Measurements from ENCODE around the gene DNAL4. TPM values are rescaled to one million over a fixed set of nuclear protein-coding genes. Genes with fewer than 3 reads are reported as not detected.

Gene DNAL4
- total and polyA plus RNA-seq, 10 of the 15 experiments (the other 5 are each of a cell fraction or from before 2014, with no cell fraction given), result 0.35 to 8.5 (median 6.3) TPM; not detected in 1

DNA sequence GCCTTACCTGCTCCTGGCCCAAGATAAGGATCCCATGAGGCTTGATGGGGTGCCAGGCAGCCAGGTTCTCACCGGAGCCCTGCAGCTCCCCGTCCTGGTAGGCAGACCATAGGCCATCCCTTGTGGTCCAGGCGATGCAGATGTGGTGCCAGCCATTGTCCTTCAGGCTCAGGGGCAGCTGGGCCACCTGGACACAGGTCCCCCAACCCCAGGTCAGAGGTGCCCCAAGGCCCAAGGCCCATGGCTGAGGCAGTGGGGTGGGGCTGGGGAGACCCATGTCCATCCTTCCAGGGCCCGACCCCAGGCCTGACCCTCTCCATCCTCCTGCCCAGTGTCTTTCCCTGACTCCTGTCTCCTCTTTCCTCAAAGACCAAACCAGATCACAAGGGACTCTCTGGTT is 29.1 kb upstream of the DNAL4 start:
- Histone ChIP-seq H3K79me2 (ENCODE audit: control insufficient read depth, insufficient read depth, low read length) (no peaks in the 10 kb centered on the region), H3K9ac (ENCODE audit: control insufficient read depth, insufficient read depth, low read length) (no peak overlapping the region), H4K20me1 (ENCODE audit: control insufficient read depth, insufficient read depth) (no peaks in the 10 kb centered on the region), H3K4me1 (ENCODE audit: control insufficient read depth, insufficient read depth, low read length) (no peaks in the 10 kb centered on the region), H3K36me3 (ENCODE audit: control insufficient read depth in 2 of 2, insufficient read depth in 2 of 2, low read length in 1 of 2) (no peaks in the 10 kb centered on the region), H3K27ac (ENCODE audit: control insufficient read depth, insufficient read depth) (no peak overlapping the region), H3K4me2 (ENCODE audit: control insufficient read depth, insufficient read depth) (no peak overlapping the region), H3K9me3 (replicated peaks; ENCODE audit: control insufficient read depth, insufficient read depth, low read length) (no peaks in the 10 kb centered on the region), H2AFZ (ENCODE audit: control insufficient read depth, low read depth, low read length) (no peak overlapping the region), H3K4me3 (no peak overlapping the region), H3K27me3 (replicated peaks in 1 of 2; ENCODE audit: control insufficient read depth in 2 of 2, insufficient read depth in 2 of 2, low read length in 1 of 2) (peaks cover 0 to 2% of the 10 kb centered on the region in 2 experiments; a peak in 3 of 4 replicates)
- intact Hi-C loops (cut with micrococcal nuclease; ENCODE audit: unreplicated experiment) (no loop called here), in situ Hi-C loops (cut with MboI) (no loop called here)
- WGBS (ENCODE audit: insufficient coverage, insufficient replicate concordance, low lambda C conversion rate, missing lambda C conversion rate), result 21% methylated on average over 4 of the region's 4 CpGs
- POLR2A ChIA-PET, result no interaction called here
- RAD21 ChIA-PET (ENCODE audit: unreplicated experiment), result no interaction called here
- CTCF ChIA-PET, result interaction anchor here (0.7 kb wide), 1 partner anchor 706 kb away, joined by 3 read pairs; no protein-coding TSS in a partner anchor
- ATAC-seq, result no peak
- no peak for DNase-seq (ENCODE audit: low read depth, low spot score)
- no TSS peak for BruUV-seq (replicated peaks)
- FAIRE-seq, result no peak
- SMC1A ChIA-PET (ENCODE audit: uncharacterized antibody, unreplicated experiment), result no interaction called here
- TF ChIP-seq, protein P1, sequence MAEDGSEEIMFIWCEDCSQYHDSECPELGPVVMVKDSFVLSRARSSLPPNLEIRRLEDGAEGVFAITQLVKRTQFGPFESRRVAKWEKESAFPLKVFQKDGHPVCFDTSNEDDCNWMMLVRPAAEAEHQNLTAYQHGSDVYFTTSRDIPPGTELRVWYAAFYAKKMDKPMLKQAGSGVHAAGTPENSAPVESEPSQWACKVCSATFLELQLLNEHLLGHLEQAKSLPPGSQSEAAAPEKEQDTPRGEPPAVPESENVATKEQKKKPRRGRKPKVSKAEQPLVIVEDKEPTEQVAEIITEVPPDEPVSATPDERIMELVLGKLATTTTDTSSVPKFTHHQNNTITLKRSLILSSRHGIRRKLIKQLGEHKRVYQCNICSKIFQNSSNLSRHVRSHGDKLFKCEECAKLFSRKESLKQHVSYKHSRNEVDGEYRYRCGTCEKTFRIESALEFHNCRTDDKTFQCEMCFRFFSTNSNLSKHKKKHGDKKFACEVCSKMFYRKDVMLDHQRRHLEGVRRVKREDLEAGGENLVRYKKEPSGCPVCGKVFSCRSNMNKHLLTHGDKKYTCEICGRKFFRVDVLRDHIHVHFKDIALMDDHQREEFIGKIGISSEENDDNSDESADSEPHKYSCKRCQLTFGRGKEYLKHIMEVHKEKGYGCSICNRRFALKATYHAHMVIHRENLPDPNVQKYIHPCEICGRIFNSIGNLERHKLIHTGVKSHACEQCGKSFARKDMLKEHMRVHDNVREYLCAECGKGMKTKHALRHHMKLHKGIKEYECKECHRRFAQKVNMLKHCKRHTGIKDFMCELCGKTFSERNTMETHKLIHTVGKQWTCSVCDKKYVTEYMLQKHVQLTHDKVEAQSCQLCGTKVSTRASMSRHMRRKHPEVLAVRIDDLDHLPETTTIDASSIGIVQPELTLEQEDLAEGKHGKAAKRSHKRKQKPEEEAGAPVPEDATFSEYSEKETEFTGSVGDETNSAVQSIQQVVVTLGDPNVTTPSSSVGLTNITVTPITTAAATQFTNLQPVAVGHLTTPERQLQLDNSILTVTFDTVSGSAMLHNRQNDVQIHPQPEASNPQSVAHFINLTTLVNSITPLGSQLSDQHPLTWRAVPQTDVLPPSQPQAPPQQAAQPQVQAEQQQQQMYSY (CRISPR knock-in tag; IDR thresholded peaks at IDR 0.05), result no peak
- TF ChIP-seq MYC (IDR thresholded peaks at IDR 0.05; ENCODE audit: insufficient read depth, insufficient read length, insufficient replicate concordance, low read length, severe bottlenecking) (no peak), SREBF2 (IDR thresholded peaks at IDR 0.05; ENCODE audit: low read length) (no peak), TARDBP (IDR thresholded peaks at IDR 0.05; ENCODE audit: borderline replicate concordance) (no peak), CBX5 (IDR thresholded peaks at IDR 0.05; ENCODE audit: low read depth) (no peak)
- TF ChIP-seq, protein P2, sequence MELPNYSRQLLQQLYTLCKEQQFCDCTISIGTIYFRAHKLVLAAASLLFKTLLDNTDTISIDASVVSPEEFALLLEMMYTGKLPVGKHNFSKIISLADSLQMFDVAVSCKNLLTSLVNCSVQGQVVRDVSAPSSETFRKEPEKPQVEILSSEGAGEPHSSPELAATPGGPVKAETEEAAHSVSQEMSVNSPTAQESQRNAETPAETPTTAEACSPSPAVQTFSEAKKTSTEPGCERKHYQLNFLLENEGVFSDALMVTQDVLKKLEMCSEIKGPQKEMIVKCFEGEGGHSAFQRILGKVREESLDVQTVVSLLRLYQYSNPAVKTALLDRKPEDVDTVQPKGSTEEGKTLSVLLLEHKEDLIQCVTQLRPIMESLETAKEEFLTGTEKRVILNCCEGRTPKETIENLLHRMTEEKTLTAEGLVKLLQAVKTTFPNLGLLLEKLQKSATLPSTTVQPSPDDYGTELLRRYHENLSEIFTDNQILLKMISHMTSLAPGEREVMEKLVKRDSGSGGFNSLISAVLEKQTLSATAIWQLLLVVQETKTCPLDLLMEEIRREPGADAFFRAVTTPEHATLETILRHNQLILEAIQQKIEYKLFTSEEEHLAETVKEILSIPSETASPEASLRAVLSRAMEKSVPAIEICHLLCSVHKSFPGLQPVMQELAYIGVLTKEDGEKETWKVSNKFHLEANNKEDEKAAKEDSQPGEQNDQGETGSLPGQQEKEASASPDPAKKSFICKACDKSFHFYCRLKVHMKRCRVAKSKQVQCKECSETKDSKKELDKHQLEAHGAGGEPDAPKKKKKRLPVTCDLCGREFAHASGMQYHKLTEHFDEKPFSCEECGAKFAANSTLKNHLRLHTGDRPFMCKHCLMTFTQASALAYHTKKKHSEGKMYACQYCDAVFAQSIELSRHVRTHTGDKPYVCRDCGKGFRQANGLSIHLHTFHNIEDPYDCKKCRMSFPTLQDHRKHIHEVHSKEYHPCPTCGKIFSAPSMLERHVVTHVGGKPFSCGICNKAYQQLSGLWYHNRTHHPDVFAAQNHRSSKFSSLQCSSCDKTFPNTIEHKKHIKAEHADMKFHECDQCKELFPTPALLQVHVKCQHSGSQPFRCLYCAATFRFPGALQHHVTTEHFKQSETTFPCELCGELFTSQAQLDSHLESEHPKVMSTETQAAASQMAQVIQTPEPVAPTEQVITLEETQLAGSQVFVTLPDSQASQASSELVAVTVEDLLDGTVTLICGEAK (IDR thresholded peaks at IDR 0.05; ENCODE audit: borderline replicate concordance), result no peak
- TF ChIP-seq, protein P3, sequence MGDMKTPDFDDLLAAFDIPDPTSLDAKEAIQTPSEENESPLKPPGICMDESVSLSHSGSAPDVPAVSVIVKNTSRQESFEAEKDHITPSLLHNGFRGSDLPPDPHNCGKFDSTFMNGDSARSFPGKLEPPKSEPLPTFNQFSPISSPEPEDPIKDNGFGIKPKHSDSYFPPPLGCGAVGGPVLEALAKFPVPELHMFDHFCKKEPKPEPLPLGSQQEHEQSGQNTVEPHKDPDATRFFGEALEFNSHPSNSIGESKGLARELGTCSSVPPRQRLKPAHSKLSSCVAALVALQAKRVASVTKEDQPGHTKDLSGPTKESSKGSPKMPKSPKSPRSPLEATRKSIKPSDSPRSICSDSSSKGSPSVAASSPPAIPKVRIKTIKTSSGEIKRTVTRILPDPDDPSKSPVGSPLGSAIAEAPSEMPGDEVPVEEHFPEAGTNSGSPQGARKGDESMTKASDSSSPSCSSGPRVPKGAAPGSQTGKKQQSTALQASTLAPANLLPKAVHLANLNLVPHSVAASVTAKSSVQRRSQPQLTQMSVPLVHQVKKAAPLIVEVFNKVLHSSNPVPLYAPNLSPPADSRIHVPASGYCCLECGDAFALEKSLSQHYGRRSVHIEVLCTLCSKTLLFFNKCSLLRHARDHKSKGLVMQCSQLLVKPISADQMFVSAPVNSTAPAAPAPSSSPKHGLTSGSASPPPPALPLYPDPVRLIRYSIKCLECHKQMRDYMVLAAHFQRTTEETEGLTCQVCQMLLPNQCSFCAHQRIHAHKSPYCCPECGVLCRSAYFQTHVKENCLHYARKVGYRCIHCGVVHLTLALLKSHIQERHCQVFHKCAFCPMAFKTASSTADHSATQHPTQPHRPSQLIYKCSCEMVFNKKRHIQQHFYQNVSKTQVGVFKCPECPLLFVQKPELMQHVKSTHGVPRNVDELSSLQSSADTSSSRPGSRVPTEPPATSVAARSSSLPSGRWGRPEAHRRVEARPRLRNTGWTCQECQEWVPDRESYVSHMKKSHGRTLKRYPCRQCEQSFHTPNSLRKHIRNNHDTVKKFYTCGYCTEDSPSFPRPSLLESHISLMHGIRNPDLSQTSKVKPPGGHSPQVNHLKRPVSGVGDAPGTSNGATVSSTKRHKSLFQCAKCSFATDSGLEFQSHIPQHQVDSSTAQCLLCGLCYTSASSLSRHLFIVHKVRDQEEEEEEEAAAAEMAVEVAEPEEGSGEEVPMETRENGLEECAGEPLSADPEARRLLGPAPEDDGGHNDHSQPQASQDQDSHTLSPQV (IDR thresholded peaks at IDR 0.05), result no peak
